Endometrial microvascular endothelial cells (primary cell): ENCODE data around the gene BTBD2. TPM values are rescaled to one million over a fixed set of nuclear protein-coding genes. Genes with fewer than 3 reads are reported as not detected.

Source experiments
- in situ Hi-C: cut with HindIII; loops from 2 replicates; pipeline ENCODE4 v1.10.0; 2017; ENCODE audit warnings: low sequenced_read_pairs, low pct_unique_long_range_greater_than_20kb; ENCODE audit errors: inconsistent ontology term
- total RNA-seq: library from RNA; depleted of rRNA; stranded (reverse); fragments of >200 nt; gene quantifications from one replicate; pipeline ENCODE4 v1.2.3, GENCODE V29; 2015; ENCODE audit errors: inconsistent ontology term

BTBD2 gene
- total RNA-seq, 1 donor from 2014 or later = 88.5 TPM

DNA sequence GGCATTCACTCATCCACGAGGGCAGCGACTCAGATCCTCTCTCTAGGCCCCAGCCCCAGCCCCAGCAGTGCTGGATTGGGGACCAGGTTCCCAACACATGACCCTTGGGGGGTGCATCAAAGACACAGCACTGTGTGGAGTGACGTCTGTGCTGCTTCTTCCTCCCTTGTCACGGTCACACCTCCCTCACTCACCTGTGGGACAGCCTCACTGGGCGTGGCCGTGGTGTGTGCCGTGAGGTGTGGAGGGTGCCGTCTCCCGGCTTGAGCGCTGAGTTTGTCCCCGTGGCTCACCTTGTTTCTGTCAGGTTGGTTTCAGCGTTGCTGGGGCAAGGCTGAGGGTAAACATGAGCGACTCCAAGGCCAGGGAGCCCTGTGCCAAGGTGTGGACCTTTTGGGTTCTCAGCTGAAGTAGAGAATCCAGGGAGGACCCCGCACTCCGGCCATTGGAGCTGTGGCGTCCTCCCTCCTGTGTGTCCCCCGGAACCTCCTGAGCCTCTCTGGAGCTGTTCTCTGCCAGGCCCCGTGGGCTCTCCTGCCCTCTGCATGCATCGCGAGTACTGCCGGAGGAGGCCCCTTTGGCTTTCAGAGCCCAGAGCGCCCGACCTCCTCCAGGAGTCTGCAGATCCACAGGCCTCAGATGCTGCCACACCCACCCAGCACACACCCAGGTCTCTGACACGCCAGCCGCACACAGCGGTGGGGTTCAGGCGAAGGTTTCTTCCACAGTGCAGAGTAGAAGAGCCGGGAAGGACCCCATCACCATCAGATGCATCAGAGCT, 40.9 kb downstream of the BTBD2 start:
- in situ Hi-C loops = no loop called here

DNA sequence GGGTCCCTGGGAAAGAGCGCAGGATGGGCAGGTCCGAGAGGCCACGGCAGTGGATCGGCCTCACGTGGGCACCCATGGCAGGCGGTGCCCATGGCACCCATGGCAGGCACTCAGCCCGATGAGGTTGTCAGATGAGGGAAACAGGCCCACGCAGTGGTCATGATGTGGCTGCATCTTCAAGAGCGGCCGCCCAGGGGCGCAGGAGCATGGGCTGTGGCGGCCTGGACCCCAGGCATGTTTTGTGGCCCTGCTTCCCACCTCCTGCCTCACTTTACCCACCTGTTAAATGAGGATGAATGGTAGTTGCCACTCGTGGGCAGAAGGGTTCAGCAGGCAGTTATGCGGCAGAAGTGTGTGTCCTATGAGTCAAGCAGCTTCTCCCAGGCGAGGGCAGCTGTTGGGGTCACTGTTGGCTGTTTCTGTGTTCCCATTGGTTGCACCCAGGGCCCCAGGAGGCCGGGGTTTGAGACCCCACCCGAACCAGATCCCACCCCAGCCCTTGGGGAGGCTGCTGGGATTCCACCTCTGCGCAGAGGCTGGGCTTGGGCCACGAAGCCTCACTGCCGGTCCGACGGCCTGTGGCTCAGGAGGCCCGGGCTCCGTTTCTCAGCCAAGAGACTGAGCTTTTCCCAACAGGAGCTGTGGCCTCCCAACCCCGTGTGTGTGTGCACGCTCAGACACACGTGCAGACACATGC, 44.6 kb downstream of the BTBD2 start:
- in situ Hi-C loops = no loop called here

DNA sequence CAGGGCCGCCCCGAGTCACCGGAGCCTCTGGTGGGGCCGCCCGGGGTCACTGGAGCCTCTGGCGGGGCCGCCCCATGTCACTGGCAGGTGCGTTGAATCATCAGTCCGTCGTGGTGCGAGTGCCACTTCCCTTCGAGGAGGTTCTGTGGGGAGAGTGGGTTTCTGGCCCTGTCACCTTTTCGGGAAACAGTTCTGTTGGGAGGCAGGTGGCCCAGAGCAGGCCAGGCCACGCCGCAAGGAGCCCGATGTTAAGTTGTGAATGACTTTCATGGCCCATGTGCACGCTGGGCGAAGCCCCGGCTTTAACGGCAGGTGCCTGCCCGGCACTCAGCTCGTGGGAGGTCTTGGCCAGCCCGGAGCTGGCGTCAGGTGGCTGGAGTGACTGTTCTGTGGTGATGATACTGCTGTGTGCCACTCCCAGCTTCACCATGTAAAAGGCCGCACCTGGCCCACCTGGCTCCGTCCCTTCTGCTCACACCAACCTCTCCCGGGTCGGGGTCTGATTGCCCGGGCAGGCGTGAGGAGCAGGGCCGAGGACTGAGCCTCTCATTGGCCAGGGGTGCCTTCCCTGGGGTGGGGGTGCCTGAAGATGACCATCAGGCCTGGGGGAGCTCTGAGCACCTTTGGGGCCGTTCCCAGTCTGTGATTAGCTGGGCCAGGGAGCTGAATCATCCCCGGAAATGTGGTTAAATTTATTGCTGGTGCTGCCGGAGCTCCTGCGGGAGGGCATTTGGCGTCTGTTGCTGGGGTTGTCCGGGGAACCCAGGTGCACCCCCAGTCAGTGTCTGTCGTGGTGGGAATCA, 45.3 kb downstream of the BTBD2 start:
- in situ Hi-C loops = no loop called here

DNA sequence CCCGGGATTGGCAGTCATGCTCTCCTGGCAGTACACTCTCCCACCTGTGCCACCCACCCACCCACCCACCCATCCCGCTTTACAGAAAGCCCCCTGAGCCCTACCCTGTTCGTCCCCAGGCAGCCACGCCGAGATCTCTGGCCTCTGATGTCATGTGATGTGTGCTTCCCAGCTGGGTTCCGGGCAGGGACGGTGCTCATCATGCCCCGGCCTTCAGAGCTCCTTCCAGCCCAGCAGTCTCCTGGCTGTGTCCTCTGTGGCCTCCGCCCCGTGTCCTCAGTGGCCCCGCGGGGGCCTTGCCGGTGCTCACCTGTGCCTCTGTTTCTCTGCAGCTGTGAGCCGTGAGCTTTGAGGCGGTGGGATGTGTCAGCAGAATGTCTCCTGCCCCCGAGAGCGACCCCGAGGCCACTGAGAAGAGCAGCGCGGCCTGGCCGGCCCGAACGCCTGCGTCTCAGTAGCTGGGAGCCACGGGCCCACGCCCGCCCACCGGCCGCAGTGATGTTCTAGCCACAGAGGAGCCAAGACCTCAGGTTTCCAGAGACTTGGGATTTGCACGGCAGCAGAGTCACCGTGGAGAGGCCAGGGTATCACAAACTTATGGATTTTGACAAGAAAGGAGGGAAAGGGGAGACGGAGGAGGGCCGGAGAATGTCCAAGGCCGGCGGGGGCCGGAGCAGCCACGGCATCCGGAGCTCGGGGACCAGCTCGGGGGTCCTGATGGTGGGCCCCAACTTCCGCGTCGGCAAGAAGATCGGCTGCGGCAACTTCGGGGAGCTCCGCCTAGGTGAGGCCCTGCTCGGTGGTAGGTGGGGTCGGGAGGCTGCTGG, 46.1 kb downstream of the BTBD2 start:
- in situ Hi-C loops = no loop called here

DNA sequence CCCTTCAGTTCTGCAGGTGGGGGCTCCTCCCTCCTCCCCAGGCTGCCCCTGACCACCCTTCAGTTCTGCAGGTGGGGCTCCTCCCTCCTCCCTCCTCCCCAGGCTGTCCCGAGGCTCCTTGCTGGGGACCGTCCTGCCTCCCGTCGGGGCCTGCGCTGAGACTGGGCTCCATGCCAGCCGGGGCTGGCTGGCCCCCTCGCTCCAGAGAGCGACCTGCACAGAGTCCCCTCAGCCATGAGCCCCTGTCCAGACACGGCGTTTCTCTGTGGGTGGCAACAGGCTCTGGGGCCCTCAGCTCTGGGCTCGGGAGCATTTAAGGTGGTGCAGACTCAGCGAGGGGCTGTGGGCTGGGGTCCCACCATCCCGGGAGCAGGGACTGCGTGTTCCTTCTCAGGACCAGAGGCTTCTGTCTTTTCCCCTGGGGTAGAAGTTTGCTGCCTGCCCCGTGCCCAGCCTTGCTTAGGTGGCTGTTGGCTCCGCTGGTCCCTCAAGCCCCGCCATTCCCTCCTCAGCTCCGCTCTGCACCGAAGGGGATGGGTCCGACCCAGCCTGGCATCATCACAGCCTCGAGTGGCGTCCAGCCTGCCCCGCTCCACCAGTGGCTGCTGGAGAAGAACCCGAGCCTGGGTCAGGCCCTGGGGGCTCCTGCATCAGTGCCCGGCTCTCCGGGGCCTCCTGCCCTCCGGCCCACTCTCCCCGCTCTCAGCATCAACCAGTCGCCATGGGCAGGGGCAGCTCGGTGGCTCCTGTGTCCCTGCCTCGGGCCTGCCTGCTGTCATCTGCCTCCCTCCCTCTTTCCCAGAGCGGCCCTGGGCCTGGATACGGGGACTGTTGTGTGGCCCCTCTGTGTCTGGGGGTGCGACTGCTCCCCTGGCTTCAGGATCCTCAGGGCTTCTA, 47.0 kb downstream of the BTBD2 start:
- in situ Hi-C loops = no loop called here

DNA sequence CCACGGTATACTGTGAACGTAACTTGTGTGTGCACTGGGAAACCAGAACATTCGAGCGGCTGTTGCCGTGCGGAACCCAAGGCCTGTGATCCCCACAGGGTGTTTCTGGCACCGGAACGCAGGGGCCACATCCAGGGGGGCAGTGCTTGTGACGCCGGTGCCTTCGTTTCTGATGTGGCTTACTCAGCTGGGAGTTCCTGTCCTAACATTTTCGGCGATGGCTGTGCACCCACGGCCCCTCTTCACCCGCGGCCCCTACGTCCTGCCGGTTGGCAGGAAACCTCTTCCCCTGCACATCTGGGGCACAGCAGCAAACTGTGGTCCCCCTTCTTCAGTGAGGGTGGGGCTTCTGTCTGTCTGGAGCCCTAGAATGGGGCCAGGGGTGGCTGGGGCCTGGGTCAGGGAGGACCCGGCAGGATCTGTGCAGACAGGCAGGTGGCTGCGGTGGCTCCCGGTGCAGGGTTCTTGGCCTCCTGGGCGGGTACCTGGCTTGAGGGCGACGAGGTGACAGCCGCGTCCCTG, 48.4 kb downstream of the BTBD2 start:
- in situ Hi-C loops = no loop called here

DNA sequence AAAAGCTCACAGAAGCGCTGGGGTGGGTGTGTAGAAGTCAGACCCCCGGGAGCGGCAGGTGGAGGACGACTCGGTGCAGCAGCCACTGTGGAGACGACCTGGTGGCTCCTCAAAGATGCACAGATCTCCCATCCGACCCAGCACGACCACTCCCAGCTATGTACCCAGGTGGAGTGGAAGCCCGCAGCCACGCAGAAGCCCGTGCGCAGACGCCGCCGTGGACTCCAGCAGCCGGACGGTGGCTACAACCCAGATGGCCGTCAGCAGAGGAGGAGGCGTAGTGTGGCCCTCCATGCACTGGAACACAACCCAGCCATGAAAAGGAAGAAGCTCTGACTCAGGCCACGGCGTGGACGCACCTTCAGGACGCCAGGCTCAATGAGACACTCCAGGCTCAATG, 52.8 kb downstream of the BTBD2 start:
- in situ Hi-C loops = no loop called here

DNA sequence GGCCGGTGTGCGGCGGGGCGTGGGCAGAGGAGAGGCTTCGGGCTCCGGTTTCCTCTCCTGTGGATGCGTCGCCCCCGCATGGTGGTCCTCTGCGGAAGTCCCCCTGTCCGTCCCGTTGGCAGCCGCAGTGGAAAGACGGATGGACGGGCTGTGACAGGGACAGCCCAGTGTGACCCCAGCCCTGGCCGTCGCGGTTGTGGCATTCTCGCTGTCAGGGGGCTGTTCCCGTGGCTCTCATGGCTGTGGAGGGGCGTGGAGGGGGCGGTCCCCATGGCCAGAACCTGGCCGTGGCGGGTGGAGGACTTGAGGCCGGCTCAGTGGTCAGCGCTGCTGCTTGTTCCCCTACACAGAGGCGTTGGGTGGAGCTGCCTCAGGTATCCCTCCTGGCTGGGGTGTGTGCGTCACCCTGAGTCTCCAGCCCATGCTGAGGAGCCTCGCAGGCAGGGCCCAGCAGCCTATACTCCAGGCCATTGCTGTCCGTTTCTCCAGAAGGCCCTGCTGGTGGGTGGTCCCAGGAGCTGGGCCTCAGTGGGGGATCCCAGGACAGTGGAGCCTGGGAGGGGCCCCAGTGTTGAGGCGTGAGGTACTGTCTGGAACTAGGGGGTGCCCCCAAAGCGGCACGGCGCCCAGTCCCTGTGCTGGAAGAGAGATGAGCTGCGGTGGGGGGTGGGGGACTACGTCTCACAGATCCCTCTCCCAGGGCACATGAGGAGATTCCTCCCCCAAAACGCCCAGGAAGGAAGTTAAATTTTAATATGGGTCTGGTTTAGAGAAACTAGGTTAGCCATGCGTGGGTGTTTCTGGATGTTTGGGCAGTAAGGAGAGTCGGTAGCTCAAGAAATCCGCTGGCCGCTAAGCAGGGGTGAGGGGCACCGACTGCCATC, 54.3 kb downstream of the BTBD2 start:
- in situ Hi-C loops = no loop called here

DNA sequence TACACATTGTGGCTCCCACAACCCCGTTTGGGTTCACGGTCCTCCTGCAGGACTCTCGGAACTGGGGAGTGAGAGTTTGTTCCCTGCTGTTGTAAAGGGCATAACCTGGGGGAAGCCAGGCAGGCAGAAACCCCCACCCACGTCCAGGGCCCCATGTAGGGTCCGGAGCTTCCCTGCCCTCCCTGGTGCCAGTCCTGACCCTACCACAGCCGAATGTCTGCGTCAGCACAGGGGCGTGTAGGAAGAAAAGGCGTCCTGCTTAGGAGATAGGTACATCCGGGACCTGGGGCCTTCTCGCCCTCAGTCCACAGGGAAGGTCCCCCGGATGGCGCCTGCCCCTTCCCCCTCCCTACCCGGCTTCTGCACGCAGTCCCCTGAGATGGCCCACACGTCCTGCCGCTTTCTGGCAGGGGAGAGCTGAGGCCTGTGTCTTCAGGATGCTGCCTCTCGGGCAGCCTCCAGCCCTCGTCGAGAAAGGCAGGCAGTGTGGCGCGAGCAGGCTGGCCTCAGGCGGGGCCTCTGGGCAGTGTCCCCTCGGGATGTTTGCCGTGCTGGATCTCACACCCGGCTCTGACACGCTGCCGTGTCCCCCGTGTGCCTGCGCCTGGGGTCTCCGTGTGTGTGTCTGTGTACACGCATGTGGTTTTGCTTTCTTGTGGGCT, 55.5 kb downstream of the BTBD2 start:
- in situ Hi-C loops = no loop called here

DNA sequence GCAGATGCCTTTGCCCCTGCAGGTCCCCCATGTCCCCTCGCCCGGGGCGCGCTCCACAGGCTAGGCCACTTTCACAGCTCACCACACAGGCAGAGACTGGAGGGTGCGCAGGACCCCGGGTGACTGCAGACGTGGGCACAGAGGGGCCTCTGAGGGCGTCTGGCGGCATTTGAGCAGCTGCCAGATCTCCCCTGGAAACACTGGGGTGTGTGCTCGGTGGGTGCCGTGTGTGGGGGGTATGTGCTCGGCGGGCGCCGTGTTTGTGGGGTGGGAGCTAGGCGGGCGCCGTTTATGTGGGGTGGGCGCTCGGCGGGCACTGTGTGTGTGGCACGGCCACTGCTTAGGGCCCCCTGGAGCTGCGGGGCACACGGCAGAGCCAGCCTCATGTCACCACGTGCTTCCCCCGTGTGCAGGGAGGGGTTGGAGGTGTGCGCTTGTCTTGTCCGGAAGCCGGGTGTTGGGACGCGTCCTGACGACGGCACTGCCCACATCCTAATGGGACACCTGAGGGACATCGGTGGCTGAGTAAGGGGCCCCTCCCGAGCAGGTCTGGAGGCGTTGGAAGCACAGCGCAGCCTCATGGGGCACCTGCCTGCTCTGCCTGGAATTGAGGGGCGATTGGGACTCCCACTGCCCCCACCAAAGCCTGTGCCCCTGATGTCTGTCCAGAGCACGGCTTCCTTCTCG, 57.8 kb downstream of the BTBD2 start:
- in situ Hi-C loops = no loop called here

DNA sequence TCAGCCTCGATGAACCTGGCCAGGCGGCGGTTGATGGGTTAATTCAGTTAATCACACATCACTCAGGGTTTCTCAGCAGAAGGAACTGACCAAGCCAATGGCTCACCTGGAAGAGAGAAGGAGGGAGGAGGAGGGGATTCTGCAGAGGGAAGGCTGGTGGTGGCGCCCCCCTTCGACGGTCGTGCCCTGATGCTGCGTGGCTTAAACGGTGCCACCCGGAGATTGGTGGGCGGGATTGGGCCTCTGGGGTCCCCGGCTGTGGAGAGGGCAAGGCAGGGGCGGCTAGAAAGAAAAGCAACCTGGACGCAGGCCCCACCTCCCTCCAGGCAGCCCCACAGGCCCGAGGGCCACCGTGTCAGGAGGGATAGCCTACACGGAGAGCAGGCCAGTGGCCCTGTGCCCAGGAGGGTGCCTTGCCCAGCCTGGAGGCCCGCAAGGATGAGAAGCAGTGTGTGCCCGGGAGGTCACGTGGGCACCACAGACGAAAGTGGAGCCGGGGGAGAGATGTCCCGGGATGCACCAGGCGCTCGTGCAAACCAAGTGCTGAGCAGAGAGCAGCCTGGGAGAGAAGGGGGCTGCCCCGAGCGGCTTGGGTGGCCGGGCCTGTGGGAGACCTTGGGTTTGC, 58.5 kb downstream of the BTBD2 start:
- in situ Hi-C loops = no loop called here

DNA sequence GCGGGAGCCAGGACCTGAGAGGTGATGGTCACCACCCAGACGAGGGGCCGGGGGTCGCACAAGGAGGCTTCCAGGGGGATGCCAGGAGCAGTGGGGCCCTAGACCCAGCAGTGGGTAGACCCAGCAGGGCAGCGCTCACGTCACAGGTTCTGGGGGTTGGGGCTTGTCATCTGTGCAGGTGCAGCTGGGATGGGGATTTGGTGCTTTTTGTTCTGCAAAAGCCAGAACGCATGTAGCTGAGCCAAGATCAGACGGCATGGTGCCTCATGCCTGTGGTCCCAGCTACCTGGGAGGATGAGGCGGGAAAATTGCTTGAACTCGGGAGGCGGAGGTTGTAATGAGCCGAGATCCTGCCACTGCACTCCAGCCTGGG, 59.4 kb downstream of the BTBD2 start:
- in situ Hi-C loops = no loop called here

DNA sequence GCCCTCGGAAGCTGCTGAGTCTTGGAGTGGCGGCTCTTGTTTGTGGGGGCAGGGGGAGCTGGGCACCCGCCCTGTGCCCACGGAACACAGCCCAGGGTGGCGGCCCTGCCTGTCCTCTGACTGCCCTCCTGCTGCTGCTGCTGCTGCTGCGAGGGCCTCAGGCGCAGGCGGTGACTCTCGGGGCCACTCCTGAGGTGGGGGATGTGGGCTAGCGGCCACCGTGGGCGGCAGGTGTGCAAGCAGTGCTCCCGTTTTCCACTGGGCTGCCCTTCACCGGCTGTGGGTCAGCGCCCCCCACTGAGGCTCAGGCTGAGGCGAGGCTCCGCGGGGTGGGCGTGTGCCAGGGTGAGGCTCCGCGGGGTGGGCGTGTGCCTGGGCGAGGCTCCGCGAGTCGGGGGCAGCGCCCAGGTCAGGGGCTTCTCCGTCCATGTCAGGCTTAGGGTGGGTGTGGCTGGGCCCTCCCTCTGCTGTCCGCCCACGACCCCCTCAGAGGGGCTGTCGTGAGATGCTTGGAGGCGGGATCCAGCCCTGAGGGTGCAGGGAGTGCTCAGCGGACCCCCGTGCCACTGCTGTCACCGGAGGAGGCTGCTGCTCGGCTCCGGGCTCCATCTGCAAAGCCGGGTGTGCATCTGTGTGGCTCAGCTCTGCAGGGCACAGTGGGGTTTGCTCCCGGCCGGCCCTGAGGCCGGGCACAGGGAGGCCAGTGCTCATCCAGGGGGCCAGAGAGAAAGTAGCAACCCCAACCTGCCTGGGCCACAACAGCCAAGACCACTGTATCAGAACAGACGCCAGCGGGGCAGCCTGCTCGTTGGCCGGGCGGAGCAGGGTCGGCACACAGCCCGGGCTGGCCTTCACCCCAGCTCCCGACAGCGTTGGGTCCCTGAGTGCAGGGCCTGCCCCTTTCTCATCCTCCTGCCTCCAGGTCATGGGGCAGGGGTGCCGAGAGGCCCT, 60.1 kb downstream of the BTBD2 start:
- in situ Hi-C loops = no loop called here

DNA sequence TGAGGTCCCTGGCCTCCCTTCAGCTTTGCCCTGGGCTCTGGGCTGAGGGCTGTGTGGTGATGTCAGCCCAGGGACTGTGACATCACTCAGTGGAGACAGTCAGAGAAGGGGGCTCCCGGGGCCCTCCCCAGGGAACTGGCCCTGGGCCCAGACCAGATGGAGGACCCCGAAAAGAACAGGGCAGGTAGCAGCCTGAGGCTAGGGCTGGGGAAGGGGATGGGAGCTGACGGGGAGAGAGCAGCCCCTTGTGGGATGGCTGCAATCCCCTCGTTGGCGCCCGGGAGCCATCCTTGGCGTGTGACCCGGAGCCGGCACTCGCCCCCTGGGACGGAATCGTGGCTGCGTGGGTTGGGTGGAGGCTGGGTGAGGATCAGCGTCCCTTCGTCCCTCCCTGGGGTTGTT, 61.0 kb downstream of the BTBD2 start:
- in situ Hi-C loops = no loop called here
